HepG2 (cell line): ENCODE results near the gene PGGT1B. TPM values are rescaled to one million over a fixed set of nuclear protein-coding genes. Genes with fewer than 3 reads are reported as not detected.
A peak's percentile ranks its signal among the peaks of the same experiment; 100 is the strongest.

Experiments
- ELF4 ChIP-seq: sonication (generic); formaldehyde crosslinking; IDR thresholded peaks from 2 replicates; pipeline ENCODE4 v1.5.0; 2020; ENCODE audit warnings: missing genetic modification reagents, mild to moderate bottlenecking, moderate library complexity, borderline replicate concordance
- GABPB1 ChIP-seq: IDR thresholded peaks from 2 replicates; pipeline ENCODE4 v1.6.1; 2016; ENCODE audit warnings: mild to moderate bottlenecking, missing genetic modification reagents, moderate library complexity, missing compliant biosample characterization
- GATAD1 ChIP-seq: IDR thresholded peaks from 2 replicates; pipeline ENCODE4 v1.6.1; 2016; ENCODE audit warnings: missing genetic modification reagents, missing compliant biosample characterization
- IKZF1 ChIP-seq: fragments of 450-650 bp; IDR thresholded peaks from 2 replicates; pipeline ENCODE4 v1.7.1; 2016
- KDM5A ChIP-seq: fragments of 200-600 bp; sonication (generic); IDR thresholded peaks from 2 replicates; pipeline ENCODE4 v1.7.0; 2018; ENCODE audit warnings: antibody characterized with exemption, mild to moderate bottlenecking, low read length, borderline replicate concordance
- MLLT10 ChIP-seq: sonication (generic); formaldehyde crosslinking; IDR thresholded peaks from 2 replicates; pipeline ENCODE4 v1.4.0; 2020; ENCODE audit warnings: missing genetic modification reagents
- SKIL ChIP-seq: sonication (generic); formaldehyde crosslinking; IDR thresholded peaks from 2 replicates; pipeline ENCODE4 v1.8.0; 2022; ENCODE audit warnings: missing genetic modification reagents, mild to moderate bottlenecking, moderate library complexity, borderline replicate concordance
- ZFX ChIP-seq: sonication (generic); formaldehyde crosslinking; IDR thresholded peaks from 2 replicates; pipeline ENCODE4 v1.4.0; 2020; ENCODE audit warnings: mild to moderate bottlenecking, low read depth, missing genetic modification reagents, moderate library complexity
- ZNF33A ChIP-seq: sonication (generic); formaldehyde crosslinking; IDR thresholded peaks from 2 replicates; pipeline ENCODE4 v1.5.1; 2020; ENCODE audit warnings: missing genetic modification reagents, mild to moderate bottlenecking, moderate library complexity, borderline replicate concordance
- ZNF543 ChIP-seq: sonication (generic); formaldehyde crosslinking; IDR thresholded peaks from 2 replicates; pipeline ENCODE4 v1.4.0; 2020; ENCODE audit warnings: mild to moderate bottlenecking, missing genetic modification reagents
- ZNF577 ChIP-seq: sonication (generic); formaldehyde crosslinking; IDR thresholded peaks from 2 replicates; pipeline ENCODE4 v1.4.0; 2020; ENCODE audit warnings: mild to moderate bottlenecking, low read depth, missing genetic modification reagents, borderline replicate concordance
- ZNF609 ChIP-seq: sonication (generic); formaldehyde crosslinking; IDR thresholded peaks from 2 replicates; pipeline ENCODE4 v1.4.0; 2020; ENCODE audit warnings: mild to moderate bottlenecking, missing genetic modification reagents, borderline replicate concordance
- ZNF629 ChIP-seq: sonication (generic); formaldehyde crosslinking; conservative IDR thresholded peaks from 2 replicates; pipeline ENCODE4 v1.5.0; 2020; ENCODE audit warnings: missing genetic modification reagents
- ZNF646 ChIP-seq: sonication (generic); formaldehyde crosslinking; IDR thresholded peaks from 2 replicates; pipeline ENCODE4 v1.9.0; 2021; ENCODE audit warnings: mild to moderate bottlenecking, missing genetic modification reagents
- polyA plus RNA-seq, 8 experiments: library from polyadenylated mRNA; depleted of rRNA in 3 of 8; stranded (reverse) in 7 of 8; unstranded in 1 of 8; fragments of >200 nt; fragmentation: Illumina TruSeq in 4 of 8; extraction: Trizol in 4 of 8; gene quantifications; 2 replicates each; pipeline versions ENCODE4 v1.2.1 to v1.2.3, GENCODE V29; 2011 to 2016; ENCODE audit warnings: low read depth in 4 of 8, missing spikeins in 1 of 8, mixed read lengths in 1 of 8; ENCODE audit not compliant: insufficient read depth in 1 of 8
- total RNA-seq, 5 experiments: library from RNA; depleted of rRNA; stranded (reverse); fragments of >200 nt; fragmentation: Illumina TruSeq; extraction: Trizol; gene quantifications; 2 replicates each; pipeline ENCODE4 v1.2.3, GENCODE V29; 2016; ENCODE audit warnings: low read depth in 1 of 5

The PGGT1B gene
- total and polyA plus RNA-seq, 2 of the 13 experiments (the other 11 are each of a cell fraction or from before 2014, with no cell fraction given): 2.4 to 42.7 TPM

GRCh38 chr5:115262321-115263077 lies at the start of gene PGGT1B (continued):
- TF ChIP-seq ZNF646 (CRISPR knock-in tag) (no peak), KDM5A (peak; percentile 84), GABPB1 (CRISPR knock-in tag) (peak; percentile 100), ZNF543 (peak; percentile 81), ZFX (CRISPR knock-in tag) (peak; percentile 82), ZNF33A (no peak), MLLT10 (CRISPR knock-in tag) (no peak), ZNF609 (CRISPR knock-in tag) (no peak), ZNF629 (no peak; the same call in 1 of the 2 replicates), ZNF577 (no peak), SKIL (no peak), IKZF1 (no peak), GATAD1 (CRISPR knock-in tag) (peak; percentile 95), ELF4 (CRISPR knock-in tag) (no peak; the same call in 1 of the 2 replicates)
